ENCODE data around the gene CDK19. TPM values are rescaled to one million over a fixed set of nuclear protein-coding genes. Genes with fewer than 3 reads are reported as not detected.

The CDK19 gene
- polyA plus RNA-seq, 4 donors = 35.8 to 47.9 (median 42.7) TPM

DNA sequence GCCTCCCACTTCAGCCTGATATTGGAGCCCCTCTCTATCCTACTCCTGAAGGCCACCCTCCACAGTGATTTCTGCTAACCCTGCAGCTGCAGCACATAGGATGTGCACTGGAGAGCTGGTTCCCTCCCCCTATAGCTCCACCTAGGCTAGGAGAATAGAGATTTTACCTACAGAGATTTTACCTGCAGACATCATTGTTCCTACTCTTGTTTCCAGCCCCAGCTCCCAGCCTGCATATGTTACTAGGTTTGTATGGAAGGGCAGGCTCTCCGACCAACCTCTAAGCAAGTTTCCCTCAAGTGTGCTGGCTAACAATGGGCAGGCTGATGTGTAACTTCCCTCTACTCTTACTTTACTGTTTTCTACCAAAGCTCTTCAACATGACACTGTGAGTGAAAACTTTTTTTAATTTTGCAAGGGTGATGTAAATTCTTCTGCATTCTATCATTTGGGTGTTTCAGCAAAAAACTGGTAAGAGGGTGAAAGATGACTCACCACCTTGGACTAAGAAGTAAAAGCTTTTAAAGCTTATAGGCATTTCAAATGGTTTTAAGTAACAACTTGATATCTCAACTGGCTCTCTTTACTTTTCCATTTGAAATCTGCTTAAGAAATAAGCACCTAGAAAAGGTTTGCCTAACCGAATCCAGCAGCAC lies 106.8 kb downstream of the CDK19 start:
- no peak for DNase-seq (ENCODE audit: low read depth in 4 of 4, low spot score in 3 of 4)

DNA sequence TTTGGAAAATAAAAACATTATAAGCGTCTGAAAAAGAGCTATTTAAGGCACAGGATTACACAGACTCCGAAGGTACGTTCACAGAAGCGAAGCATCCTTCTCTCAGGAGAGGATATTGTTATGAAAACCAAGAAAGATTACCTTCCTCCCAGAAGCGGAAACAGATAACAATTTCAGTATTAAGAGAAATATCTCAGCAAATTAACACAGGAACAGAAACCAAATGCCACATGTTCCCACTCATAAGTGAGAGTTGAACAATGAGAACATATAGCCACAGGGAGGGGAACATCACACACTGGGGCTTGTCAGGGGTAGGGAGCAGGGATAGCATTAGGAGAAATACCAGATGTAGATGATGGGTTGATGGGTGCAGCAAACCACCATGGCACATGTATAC lies 109.7 kb downstream of the CDK19 start:
- no peak for DNase-seq (ENCODE audit: low read depth in 4 of 4, low spot score in 3 of 4)

DNA sequence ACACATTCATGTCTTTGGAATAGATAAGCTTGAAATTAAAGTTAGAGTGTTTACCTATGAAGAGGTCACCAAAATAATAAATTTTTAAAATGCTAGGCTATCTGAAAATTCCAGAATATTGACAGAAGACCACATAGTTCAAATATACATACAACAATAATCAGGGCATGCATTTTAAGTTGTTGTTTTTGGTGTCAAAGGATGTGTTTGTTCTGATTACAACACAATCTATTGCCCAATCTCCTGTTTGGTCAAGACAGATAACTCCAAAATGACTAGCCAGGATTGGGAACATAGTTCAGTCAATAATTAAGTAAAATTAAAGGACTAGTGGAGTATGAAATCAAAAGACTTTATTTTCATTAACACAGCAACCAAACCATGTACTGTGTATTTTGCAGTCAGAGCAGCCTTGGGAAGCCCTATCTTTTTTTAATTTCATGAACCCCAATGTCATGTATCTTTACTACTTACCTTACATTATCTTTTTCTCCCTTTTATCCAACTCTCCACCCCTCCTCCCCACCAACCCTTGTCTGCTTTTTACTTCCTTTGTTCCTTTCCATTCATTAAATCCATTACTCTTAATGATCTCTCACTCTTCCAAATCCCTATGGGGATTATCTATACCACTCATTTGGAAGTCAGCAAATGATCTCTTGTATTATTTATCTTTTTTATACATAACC lies 111.2 kb downstream of the CDK19 start:
- no peak for DNase-seq (ENCODE audit: low read depth in 4 of 4, low spot score in 3 of 4)

DNA sequence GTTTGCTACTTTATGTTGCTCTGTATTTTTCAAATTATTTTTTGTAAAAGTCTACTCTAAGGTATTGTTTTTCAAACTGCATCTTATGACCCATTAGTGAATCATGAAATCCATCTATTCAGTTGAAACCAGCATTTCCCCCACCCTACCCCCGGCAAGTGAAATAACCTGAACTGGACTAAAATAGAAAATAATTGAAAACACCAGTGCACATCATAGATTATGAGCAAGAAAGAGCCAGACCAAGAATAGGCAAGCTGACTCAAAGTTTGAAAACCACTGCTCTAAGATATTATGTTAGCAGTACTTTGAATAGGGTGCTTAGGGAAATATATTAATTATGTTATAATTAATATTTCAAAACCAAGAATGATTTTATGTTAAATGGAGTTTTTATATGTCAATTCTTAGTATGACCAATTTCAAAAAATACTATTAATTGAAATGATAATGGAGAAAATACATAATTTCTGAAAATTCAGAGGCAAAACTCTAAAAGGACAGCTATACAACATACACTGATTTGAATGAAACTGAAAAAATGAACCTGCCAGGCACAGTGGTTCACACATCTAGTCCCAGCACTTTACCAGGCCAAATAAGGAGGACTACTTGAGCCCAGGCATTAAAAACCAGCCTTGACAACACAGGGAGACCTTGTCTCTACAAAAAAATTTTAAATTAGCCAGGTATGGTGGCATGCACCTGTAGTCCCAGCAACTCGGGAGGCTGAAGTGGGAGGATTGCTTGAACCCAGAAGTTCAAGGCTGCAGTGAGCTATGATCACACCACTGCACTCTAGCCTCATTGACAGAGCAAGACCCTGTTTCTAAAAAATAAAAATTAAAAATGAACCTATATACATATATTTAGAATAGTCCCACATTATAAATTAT lies 112.0 kb downstream of the CDK19 start:
- no peak for DNase-seq (ENCODE audit: low read depth in 4 of 4, low spot score in 3 of 4)

DNA sequence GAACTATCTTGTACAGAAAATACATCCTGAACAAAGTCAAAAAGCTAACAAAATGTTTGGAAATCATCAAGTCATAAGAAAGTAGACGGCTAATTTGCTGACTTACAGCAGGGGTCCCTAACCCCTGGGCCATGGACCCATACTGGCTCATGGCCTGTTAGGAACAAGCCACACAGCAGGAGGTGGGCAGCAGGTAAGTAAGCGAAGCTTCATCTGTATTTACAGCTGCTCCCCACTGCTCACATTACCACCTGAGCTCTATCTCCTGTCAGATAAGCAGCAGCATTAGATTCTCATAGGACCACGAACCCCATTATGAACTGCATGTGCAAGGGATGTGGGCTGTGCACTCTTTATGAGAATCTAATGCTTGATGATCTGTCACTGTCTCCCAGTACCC lies 115.5 kb downstream of the CDK19 start:
- DNase-seq (ENCODE audit: low read depth in 4 of 4, low spot score in 3 of 4) = no peak

DNA sequence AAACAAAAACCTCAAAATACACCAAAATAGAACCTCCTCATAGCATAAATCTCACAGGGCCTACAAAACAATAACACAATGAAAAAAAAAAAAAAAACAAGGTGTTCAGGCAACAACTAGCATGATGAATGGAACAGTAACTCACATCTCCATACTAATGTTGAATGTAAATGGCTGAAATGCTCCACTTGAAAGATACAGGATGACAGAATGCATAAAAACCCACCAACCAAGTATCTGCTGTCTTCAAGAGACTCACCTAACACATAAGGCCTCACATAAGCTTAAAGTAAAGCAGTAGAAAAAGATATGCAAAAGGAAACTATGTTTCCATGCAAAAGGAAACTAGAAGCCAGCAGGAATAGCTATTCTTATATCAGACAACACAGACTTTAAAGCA lies 121.3 kb downstream of the CDK19 start:
- DNase-seq (ENCODE audit: low read depth in 4 of 4, low spot score in 3 of 4) = no peak

DNA sequence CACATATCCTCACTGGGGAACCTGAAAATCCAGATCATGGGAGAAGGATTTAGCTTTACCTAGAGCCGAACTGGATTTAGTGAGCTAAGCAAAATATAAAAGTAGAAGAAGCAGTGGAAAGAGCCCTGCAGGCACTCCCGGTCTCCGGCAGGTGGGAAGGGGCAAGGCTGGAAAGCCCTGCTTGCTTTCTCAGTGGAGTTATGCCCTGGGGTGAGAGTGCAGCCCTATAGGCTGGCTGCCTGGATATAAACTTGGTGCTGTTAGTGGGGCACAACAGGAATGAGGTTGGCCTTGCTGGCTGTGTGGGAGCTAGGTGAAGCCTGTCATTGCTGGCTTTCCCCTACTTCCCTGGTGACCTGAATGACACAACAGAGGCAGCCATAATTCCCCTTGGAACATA lies 122.0 kb downstream of the CDK19 start:
- DNase-seq (ENCODE audit: low read depth in 4 of 4, low spot score in 3 of 4) = no peak

DNA sequence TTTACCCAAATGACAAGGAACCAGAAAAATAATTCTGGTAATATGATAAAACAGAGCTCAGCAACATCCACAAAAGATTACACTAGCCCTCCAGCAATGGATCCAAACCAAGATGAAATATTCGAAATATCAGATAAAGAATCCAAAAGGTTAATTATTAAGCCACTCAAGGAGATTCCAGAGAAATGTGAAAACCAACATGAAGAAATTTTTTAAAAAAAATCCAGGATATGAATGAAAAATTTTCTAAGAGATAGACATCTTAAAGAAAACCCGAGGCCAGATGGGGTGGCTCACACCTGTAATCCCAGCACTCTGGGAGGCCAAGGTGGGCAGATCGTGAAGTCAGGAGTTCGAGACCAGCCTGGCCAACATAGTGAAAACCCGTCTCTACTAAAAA lies 124.4 kb downstream of the CDK19 start:
- DNase-seq (ENCODE audit: low read depth in 4 of 4, low spot score in 3 of 4) = no peak

DNA sequence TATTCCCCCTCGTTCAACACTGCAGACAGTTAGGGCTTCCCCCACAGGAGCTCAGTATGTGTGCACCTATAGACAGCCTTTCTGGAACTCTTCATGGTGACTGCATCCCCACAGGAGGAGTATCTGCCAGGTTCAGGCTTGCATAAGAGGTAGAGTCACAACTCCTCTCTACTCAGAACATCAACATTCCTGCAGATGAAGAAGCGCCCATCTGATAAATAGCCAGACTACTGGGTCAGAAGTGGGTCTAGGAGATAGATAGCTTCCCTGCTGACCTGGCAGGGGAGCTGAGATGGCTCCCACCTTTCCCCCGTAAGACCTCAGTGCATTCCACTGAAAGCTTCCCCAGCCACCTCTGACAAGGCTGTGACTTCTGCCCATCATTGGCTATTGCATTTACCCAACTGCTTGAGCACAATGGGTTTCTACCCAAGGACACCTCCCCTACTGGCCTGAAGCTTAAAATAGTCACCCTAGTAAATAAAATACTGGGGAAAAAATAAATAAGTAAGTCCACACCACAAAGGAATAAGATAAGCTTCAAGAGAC lies 125.1 kb downstream of the CDK19 start:
- DNase-seq (ENCODE audit: low read depth in 4 of 4, low spot score in 3 of 4) = no peak

DNA sequence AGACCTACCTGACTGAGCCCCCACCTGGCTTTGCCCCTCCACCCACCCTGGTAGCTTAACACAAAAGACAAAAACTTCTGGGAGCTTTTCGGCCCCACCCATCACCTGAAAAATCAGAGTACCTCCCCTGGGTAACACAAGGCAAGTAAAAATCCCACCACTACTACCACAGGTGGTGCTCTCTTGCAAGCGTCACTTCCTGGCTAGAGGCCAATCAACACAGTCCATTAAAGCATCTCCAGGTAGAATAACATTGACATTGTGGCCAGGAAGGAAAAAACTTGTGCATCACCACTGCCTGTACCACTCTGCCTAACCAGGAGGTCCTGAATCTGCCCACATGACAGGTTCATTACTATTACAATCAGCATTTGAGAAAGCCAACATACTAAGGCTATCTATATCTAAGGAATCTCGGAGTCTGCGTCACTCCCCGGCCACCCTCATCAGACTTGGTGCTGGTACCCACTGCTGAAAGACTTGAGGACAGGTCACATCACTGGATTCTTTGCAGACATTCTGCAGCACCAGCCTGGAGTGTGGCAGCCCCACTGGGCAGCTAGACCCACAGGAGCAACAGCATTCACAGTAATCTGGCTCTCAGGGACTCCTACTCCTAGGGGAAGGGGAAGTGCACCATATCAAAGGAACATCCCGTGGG lies 125.9 kb downstream of the CDK19 start:
- no peak for DNase-seq (ENCODE audit: low read depth in 4 of 4, low spot score in 3 of 4)

DNA sequence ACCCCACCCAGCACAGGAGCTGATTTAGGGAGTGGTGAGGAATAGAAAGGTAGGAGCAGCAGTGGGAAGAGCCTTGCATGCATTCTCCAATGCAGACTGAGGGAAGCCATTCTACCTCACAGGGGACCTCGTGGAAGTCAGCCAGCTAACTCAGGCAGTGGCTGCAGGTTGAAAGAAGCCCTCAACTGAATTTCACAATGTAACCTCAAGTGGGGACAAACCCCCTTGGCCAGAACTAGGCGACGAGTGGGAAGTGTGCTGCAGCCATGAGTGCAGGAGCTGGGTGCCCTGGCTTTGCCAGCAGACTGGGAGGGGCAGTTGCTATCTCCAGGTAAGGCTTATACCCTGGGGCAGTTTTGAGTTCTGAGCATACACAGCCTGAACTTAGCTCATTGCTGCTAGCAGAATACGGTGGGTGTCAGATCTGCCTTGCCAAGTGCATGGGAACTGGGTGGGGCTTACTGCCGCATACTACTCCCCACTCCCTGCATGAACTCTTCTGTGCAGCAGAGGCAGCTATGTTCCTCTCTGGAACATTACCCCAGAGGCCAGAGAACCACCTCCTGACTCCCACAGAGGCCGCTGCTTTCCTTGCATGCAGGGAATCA lies 126.5 kb downstream of the CDK19 start:
- no peak for DNase-seq (ENCODE audit: low read depth in 4 of 4, low spot score in 3 of 4)

DNA sequence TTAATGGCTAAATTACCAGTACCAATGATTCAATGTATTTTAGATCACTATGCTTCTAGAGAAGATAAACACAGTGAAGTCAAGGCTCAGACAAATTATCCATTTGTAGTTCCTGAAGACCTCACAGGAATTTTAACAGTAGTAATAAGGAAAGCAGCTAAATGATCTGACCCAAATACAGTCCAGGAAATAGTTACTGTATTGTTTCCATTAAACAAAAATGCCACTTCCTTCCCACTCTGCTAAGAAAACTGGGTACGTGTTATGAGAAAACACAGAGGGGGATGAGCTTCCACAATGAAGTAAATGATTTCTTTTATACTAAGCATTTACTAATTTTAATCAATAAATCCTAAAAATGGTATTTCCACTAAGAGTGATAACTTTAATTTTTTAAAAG lies 127.9 kb downstream of the CDK19 start:
- DNase-seq (ENCODE audit: low read depth in 4 of 4, low spot score in 3 of 4) = no peak

DNA sequence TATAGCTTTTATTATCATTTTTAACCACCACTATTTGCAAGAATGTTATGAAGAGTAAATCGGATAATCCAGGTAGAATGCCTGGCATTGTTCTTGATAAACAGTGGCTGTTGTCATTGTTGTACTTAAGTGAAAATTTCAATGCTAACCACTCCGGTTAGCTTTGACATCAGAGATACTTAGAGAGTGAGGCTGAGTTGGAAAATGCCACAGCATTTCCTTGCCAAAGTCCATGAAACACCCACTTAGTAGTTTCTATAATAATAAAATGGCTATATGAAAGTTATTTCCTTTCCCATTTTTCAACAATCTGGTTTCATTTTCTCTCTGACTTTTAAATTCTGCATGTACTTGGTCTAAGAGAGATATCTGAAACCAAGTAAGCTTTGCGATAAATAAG lies 132.0 kb downstream of the CDK19 start:
- DNase-seq (ENCODE audit: low read depth in 4 of 4, low spot score in 3 of 4) = no peak

DNA sequence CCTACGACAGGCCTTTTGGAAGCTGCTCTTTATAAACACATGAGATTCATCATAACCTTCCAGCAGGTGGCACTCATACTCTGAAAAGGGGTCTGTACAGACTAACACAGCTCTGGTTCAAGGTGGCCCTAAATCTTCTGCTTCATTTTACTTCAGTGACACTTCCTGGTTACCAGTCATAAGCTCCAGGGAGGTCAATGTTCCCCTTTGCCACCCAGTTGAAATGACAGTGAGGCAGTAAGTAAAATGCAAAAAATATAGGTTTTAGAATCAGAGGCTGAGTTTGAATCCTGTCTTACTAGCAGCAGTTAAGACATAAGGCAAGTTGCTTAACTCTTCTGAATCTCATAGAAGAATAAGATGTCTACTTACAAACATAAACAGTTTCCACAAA lies 132.8 kb downstream of the CDK19 start:
- DNase-seq (ENCODE audit: low read depth in 4 of 4, low spot score in 3 of 4) = peak; percentile 70 to 81 (median 76)

DNA sequence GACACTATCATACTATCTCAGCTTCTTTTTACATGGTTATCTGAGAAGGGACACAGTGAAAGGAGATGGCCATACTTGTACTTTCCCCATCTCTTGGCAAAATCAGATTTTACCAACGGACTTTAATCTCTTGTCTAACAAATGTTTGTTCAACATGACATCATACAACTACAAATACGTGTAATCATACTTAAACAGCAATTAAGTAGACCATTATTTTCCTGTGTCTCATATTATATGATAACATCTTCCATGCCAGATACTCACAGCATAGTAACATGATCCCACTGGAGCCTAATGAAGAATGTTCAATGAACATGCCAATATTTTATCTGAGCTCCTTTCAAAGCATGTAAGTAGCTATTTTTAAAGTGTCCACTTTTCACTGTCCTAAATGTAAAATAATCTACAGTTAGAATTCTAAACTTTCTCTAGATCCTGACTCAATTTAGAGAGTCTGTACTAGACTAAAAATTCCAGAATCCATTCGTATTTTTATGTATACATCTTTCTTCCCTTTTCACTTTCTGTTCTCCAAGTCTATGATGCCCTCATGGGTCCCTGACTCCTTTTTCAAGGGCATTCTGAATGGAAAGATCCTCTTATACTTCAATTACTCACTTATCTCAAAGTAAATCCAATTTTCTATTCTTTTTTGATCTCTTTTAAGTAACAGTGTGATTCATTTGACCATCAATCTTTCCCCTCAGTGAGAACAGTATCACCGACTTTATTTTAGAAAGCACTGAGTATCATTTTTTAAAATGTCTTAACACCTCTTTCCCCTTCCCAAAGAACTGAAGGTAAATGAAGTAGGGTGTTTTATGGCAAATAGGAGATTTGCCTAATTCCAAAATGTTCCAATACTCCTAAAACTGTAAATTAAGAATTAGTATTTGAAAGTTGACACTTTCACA lies 133.5 kb downstream of the CDK19 start:
- no peak for DNase-seq (ENCODE audit: low read depth in 4 of 4, low spot score in 3 of 4)

DNA sequence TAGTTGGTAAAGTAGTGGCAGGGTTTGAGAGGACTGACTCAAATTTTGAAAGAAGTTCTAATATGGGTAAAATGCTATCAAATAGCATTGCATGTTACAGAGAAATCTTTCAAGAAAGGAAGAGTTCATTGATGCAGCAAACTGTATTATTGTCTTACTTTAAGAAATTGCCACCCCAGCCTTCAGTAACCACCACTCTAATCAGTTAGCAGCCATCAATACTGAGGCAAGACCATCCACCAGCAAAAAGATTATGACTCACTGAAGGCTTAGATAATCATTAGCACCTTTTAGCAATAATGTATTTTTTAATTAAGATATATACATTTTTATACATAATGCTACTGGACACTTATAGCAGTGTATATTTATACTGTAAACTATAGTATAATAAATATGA lies 138.9 kb downstream of the CDK19 start:
- DNase-seq (ENCODE audit: low read depth in 4 of 4, low spot score in 3 of 4) = no peak

DNA sequence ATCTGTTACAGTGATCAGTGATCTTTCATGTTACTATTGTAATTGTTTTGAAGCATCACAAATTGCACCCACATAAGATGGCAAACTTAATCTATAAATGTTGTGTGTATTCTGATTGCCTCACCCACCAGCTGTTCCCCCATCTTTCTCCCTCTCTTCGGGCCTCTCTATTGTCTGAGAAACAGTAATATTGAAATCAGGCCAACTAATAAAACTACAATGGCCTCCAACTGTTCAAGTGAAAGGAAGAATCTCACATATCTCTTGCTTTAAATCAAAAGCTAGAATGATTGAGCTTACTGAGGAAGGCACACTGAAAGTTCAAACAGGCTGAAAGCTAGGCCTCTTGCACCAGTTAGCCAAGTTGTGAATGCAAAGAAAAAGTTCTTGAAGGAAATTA lies 141.2 kb downstream of the CDK19 start:
- no peak for DNase-seq (ENCODE audit: low read depth in 4 of 4, low spot score in 3 of 4)

DNA sequence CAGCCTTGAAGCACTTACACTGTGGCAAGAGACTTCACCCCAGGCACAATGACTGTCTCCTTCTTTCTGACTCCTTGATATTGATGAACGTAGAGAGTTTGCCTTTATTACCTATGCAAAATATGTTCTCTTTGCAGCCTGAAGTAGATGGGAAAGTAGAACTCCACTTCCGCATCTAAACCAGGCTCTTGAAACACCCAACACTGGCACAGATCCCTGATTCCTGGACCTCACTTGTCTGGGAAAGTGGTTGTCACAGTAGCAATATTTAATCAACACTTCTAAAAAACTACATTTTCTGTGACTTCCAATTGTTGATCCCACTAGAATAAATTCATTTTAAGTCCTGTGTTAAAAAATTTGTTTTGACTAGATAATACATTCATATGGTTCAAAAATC lies 143.1 kb downstream of the CDK19 start:
- DNase-seq (ENCODE audit: low read depth in 4 of 4, low spot score in 3 of 4) = no peak

DNA sequence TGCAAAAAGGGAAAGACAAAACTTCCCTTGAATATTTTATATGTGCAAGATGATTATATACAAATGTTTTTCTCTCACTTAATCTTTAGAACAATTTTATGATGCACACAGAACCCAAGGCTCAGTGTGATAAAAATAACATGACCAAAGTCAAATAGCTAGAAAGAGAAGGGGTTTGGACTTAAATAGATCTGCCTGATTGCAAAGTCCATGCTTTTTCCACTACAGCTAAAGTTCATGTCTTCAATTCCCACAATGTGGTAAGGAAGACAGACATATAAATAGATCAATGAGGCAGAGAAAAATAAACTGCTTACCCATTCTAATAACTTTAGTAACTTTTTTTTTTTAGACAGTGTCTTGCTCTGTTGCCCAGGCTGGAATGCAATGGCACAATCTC lies 143.8 kb downstream of the CDK19 start:
- no peak for DNase-seq (ENCODE audit: low read depth in 4 of 4, low spot score in 3 of 4)

Measured in right renal pelvis (tissue), 4 donors.